PC-3 (cell line): ENCODE measurements around the gene POU2F1. TPM values are rescaled to one million over a fixed set of nuclear protein-coding genes. Genes with fewer than 3 reads are reported as not detected.

Experiments
- ATAC-seq: fragments of 200-7000 bp; cut with Tn5 transposase; 2 replicates; pipeline ENCODE4 v1.9.1; 2020; ENCODE audit warnings: mild to moderate bottlenecking, moderate library complexity
- BruUV-seq: library from RNA; stranded (reverse); fragments of 400-500 nt; replicated peaks from 2 replicates; lab custom pipeline; 2021; lab: Mats Ljungman, UMichigan
- CTCF ChIA-PET: fragments of 300-600 bp; sonication (Branson Sonifier 250); formaldehyde crosslinking; loops from one replicate; lab custom pipeline; 2022; ENCODE audit warnings: antibody characterized with exemption; lab: Charles Lee
- POLR2A ChIA-PET: fragments of 300-600 bp; sonication (Branson Sonifier 250); formaldehyde crosslinking; loops from one replicate; lab custom pipeline; 2022; ENCODE audit warnings: antibody characterized with exemption; ENCODE audit not compliant: unreplicated experiment; lab: Charles Lee
- DNase-seq: peaks from one replicate; pipeline ENCODE4 v3.0.0-alpha.2; 2015
- H2AFZ ChIP-seq: fragments of 300-600 bp; sonication (generic); 2 replicates; pipeline ENCODE4 v1.6.0; 2016; ENCODE audit warnings: antibody characterized with exemption, low read length
- H3F3A ChIP-seq: fragments of 300-600 bp; sonication (generic); one replicate; pipeline ENCODE4 v1.6.0; 2017; ENCODE audit warnings: antibody characterized with exemption, low read length, control low read depth, mild to moderate bottlenecking; ENCODE audit not compliant: unreplicated experiment
- H3K27ac ChIP-seq: fragments of 300-600 bp; sonication (generic); 2 replicates; pipeline ENCODE4 v1.5.1; 2016; ENCODE audit warnings: mild to moderate bottlenecking, low read length
- H3K27me3 ChIP-seq: fragments of 300-600 bp; sonication (generic); 2 replicates; pipeline ENCODE4 v1.6.1; 2016; ENCODE audit warnings: low read length, mixed read lengths
- H3K36me3 ChIP-seq: fragments of 300-600 bp; sonication (generic); 2 replicates; pipeline ENCODE4 v1.6.1; 2016; ENCODE audit warnings: low read depth, mixed run types, low read length, mixed read lengths
- H3K4me1 ChIP-seq: fragments of 300-600 bp; sonication (generic); 2 replicates; pipeline ENCODE4 v1.5.1; 2016; ENCODE audit warnings: low read length; ENCODE audit not compliant: insufficient read depth
- H3K4me2 ChIP-seq: fragments of 300-600 bp; sonication (generic); 2 replicates; pipeline ENCODE4 v1.6.0; 2016; ENCODE audit warnings: low read length
- H3K4me3 ChIP-seq: fragments of 300-600 bp; sonication (generic); 2 replicates; pipeline ENCODE4 v1.5.1; 2016; ENCODE audit warnings: mild to moderate bottlenecking, low read length, mixed read lengths
- H3K79me2 ChIP-seq: fragments of 300-600 bp; sonication (generic); 2 replicates; pipeline ENCODE4 v1.6.1; 2017; ENCODE audit warnings: low read length, mixed read lengths
- H3K9ac ChIP-seq: fragments of 300-600 bp; sonication (generic); 2 replicates; pipeline ENCODE4 v1.6.0; 2016; ENCODE audit warnings: mild to moderate bottlenecking, low read length
- H3K9me2 ChIP-seq: fragments of 300-600 bp; sonication (generic); replicated peaks from 2 replicates; pipeline ENCODE4 v1.6.1; 2016; ENCODE audit warnings: mixed run types, low read length, mixed read lengths
- H3K9me3 ChIP-seq: fragments of 300-600 bp; sonication (generic); 2 replicates; pipeline ENCODE4 v1.6.1; 2016; ENCODE audit warnings: low read length, mixed read lengths
- H4K20me1 ChIP-seq: fragments of 300-600 bp; sonication (generic); 2 replicates; pipeline ENCODE4 v1.6.1; 2016; ENCODE audit warnings: low read length, mixed read lengths
- EZH2 ChIP-seq: fragments of 300-600 bp; sonication (generic); IDR thresholded peaks from one replicate; pipeline ENCODE4 v1.6.1; 2017; ENCODE audit warnings: antibody characterized with exemption, mild to moderate bottlenecking, low read length; ENCODE audit not compliant: unreplicated experiment
- EZH2phosphoT487 ChIP-seq: fragments of 300-600 bp; sonication (generic); IDR thresholded peaks from 2 replicates; pipeline ENCODE4 v1.6.1; 2018; ENCODE audit warnings: mild to moderate bottlenecking, antibody characterized with exemption, low read length, borderline replicate concordance
- intact Hi-C: fragments of 100-400 bp; cut with micrococcal nuclease; formaldehyde crosslinking; loops from 2 replicates; pipeline ENCODE4 v1.9.0; 2023
- total RNA-seq: library from RNA; depleted of rRNA; stranded (reverse); fragments of >200 nt; gene quantifications from 2 replicates; pipeline ENCODE4 v1.2.3, GENCODE V29; 2014
- TF ChIP-seq, protein P1 (sequence below): fragments of 300-600 bp; sonication (generic); conservative IDR thresholded peaks from 2 replicates; pipeline ENCODE4 v1.5.1; 2017; ENCODE audit warnings: antibody characterized with exemption, low read depth, mild to moderate bottlenecking, low read length

POU2F1 gene
- total RNA-seq, 1 experiment from 2014 or later: 8.7 TPM

DNA sequence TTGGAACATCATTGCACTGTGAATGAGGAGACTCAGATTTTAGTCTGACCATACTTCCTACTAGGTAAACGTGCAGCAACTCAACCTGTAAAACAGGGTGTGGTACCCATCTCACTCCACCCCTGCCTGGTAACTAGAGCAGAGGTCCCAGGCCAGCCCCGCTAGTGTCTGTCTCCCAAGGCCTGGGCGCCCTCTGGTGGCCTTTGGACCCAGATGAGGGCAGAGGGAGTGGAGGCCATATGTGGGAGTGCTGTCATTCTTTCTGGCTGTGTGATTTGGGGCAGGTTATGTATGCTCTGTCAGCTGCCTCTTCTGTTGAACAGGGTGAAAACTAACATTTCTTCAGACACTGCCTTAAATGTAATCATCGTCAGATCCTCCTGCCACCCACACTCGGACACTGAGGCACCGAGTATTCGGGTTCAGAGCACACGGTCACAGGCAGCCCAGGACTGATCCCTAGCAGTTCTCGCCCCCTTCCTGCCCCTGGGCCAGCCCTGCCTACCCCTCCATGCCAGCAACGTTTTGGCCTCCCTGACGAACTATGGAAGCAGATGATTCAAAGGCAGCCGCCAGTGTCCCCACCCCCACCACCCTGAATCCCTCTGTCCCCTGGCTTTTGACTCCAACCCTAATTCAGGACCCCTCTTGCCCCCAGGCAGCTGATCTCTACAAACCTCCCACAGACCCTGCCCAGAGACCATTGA lies 221.6 kb downstream of the POU2F1 start:
- Histone ChIP-seq H3K4me1 (peaks cover 30% of the 10 kb centered on the region), H3K4me3 (peak overlapping the region; percentile 25; the same call in 1 of the 2 replicates), H3F3A (no peaks in the 10 kb centered on the region), H2AFZ (peak overlapping the region; percentile 52), H3K4me2 (peak overlapping the region; percentile 71), H3K36me3 (no peaks in the 10 kb centered on the region), H3K9ac (peak overlapping the region; percentile 61), H3K27ac (peak overlapping the region; percentile 73), H4K20me1 (no peaks in the 10 kb centered on the region), H3K27me3 (no peaks in the 10 kb centered on the region), H3K79me2 (no peaks in the 10 kb centered on the region), H3K9me2 (no peaks in the 10 kb centered on the region), H3K9me3 (no peaks in the 10 kb centered on the region)
- no TSS peak for BruUV-seq
- TF ChIP-seq EZH2: no peak
- TF ChIP-seq, protein P1, sequence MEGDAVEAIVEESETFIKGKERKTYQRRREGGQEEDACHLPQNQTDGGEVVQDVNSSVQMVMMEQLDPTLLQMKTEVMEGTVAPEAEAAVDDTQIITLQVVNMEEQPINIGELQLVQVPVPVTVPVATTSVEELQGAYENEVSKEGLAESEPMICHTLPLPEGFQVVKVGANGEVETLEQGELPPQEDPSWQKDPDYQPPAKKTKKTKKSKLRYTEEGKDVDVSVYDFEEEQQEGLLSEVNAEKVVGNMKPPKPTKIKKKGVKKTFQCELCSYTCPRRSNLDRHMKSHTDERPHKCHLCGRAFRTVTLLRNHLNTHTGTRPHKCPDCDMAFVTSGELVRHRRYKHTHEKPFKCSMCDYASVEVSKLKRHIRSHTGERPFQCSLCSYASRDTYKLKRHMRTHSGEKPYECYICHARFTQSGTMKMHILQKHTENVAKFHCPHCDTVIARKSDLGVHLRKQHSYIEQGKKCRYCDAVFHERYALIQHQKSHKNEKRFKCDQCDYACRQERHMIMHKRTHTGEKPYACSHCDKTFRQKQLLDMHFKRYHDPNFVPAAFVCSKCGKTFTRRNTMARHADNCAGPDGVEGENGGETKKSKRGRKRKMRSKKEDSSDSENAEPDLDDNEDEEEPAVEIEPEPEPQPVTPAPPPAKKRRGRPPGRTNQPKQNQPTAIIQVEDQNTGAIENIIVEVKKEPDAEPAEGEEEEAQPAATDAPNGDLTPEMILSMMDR: peak; percentile 99
- peak; percentile 99 for DNase-seq
- intact Hi-C loops: loop anchor here (1.0 to 5.0 kb wide), 6 partner anchors 37 to 376 kb away; partner anchors contain the start of gene POU2F1
- POLR2A ChIA-PET: no interaction called here
- CTCF ChIA-PET: interaction anchor here (1.5 kb wide), 1 partner anchor 41 kb away, joined by 5 read pairs; no protein-coding TSS in a partner anchor
- peak; percentile 99 for ATAC-seq

DNA sequence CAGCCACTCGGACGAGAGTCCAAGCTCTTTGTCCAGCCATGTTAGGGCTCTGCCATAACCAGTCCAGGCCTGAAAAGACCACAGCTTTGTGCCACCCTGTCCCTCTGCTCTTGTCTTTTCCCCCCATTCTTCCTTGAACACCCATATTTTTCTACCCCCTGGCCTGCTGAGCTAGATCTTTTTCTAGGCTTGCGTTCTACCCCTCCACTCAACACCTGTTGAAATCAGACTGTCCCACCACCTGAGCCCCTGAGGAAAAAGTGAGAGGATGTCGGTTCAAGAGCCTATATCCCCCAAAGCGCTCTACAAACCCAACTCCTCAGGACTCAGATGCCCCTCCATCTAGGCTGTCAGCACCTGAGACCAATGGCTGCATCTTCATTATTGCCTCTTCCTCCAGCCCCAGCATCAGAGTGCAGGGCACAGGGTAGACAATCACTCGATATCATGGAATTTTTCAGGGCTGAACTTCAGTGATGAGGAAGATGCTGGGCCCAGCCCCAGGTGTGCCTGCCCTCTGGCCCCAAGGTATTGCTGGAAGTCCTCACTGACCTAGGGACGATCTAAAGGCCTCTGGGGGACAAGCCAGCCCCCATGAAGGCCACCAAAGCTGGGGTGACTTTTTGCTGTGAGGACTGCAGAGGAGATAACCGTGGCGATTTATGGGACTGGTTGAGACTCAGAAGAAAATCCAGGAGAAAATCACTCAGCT lies 222.3 kb downstream of the POU2F1 start:
- Histone ChIP-seq H3K4me3 (no peak overlapping the region), H3K9ac (peak overlapping the region; percentile 22; the same call in 1 of the 2 replicates), H3K4me2 (no peak overlapping the region), H3K27ac (peak overlapping the region; percentile 29), H3F3A (no peaks in the 10 kb centered on the region), H3K9me2 (no peaks in the 10 kb centered on the region), H3K36me3 (no peaks in the 10 kb centered on the region), H3K79me2 (no peaks in the 10 kb centered on the region), H3K27me3 (no peaks in the 10 kb centered on the region), H2AFZ (peak overlapping the region; percentile 52; the same call in 1 of the 2 replicates), H4K20me1 (no peaks in the 10 kb centered on the region), H3K4me1 (peaks cover 35% of the 10 kb centered on the region), H3K9me3 (no peaks in the 10 kb centered on the region)
- BruUV-seq: no TSS peak
- CTCF ChIA-PET: interaction anchor here (1.5 kb wide), 1 partner anchor 42 kb away, joined by 5 read pairs; no protein-coding TSS in a partner anchor
- DNase-seq (no peak), ATAC-seq (no peak)
- POLR2A ChIA-PET: no interaction called here
- intact Hi-C loops: loop anchor here (1.0 to 5.0 kb wide), 6 partner anchors 38 to 377 kb away; partner anchors contain the start of gene POU2F1
- TF ChIP-seq, protein P1: no peak
- TF ChIP-seq EZH2phosphoT487 (no peak), EZH2 (no peak)
